GM21390 (cell line): ENCODE data around the gene DHX57.

Experiments used
- ATAC-seq: cut with Tn5 transposase; IDR thresholded peaks from one replicate; pipeline ENCODE4 v1.9.1; 2021; ENCODE audit not compliant: unreplicated experiment

Gene DHX57

GRCh38 chr2:38873763-38874162, 2.0 kb downstream of the DHX57 start:
- no peak for ATAC-seq

GRCh38 chr2:38871432-38871831, 4.3 kb downstream of the DHX57 start:
- no peak for ATAC-seq

- ATAC-seq, result no peak
These were observed 8.8 kb downstream of the DHX57 start for GRCh38 chr2:38866773-38867443.

GRCh38 chr2:38863061-38863695, 12.6 kb downstream of the DHX57 start:
- no peak for ATAC-seq

GRCh38 chr2:38862476-38862875, 13.3 kb downstream of the DHX57 start:
- ATAC-seq, result no peak

GRCh38 chr2:38856165-38856564, 19.6 kb downstream of the DHX57 start:
- ATAC-seq, result no peak

- peak; percentile 91 for ATAC-seq
These were observed 25.7 kb downstream of the DHX57 start for GRCh38 chr2:38850045-38850444.

GRCh38 chr2:38836791-38837190, 38.9 kb downstream of the DHX57 start:
- ATAC-seq, result peak; percentile 19

GRCh38 chr2:38835990-38836389, 39.7 kb downstream of the DHX57 start:
- ATAC-seq, result peak; percentile 96

- ATAC-seq, result no peak
These were observed 40.6 kb downstream of the DHX57 start for GRCh38 chr2:38835015-38835601.

GRCh38 chr2:38830526-38831159, 45.1 kb downstream of the DHX57 start:
- no peak for ATAC-seq

GRCh38 chr2:38829971-38830370, 45.8 kb downstream of the DHX57 start:
- no peak for ATAC-seq

- ATAC-seq, result no peak
These were observed 47.3 kb downstream of the DHX57 start for GRCh38 chr2:38828460-38828859.

GRCh38 chr2:38827539-38828145, 48.1 kb downstream of the DHX57 start:
- peak; percentile 63 for ATAC-seq

GRCh38 chr2:38825956-38826355, 49.8 kb downstream of the DHX57 start:
- no peak for ATAC-seq

GRCh38 chr2:38824906-38825305, 50.8 kb downstream of the DHX57 start:
- no peak for ATAC-seq

- ATAC-seq, result no peak
These were observed 52.3 kb downstream of the DHX57 start for GRCh38 chr2:38823386-38823785.

- no peak for ATAC-seq
These were observed 57.2 kb downstream of the DHX57 start for GRCh38 chr2:38818565-38818964.

GRCh38 chr2:38815936-38816335, 59.8 kb downstream of the DHX57 start:
- ATAC-seq, result no peak

GRCh38 chr2:38810488-38810887, 65.2 kb downstream of the DHX57 start:
- ATAC-seq, result no peak

GRCh38 chr2:38808677-38809076, 67.1 kb downstream of the DHX57 start:
- no peak for ATAC-seq

- ATAC-seq, result no peak
These were observed 69.0 kb downstream of the DHX57 start for GRCh38 chr2:38806733-38807059.
